Measurements from ENCODE around the gene ZNF865. TPM values are rescaled to one million over a fixed set of nuclear protein-coding genes. Genes with fewer than 3 reads are reported as not detected.
A peak's percentile ranks its signal among the peaks of the same experiment; 100 is the strongest.
"Not testable (repeated sequence)": the region's sequence is repeated elsewhere in the genome, so short reads cannot be mapped to it uniquely, and the experiment has no call there.

ZNF865 gene
- total RNA-seq, 4 donors from 2014 or later, result 8.1 to 17.8 (median 12.3) TPM

GRCh38 chr19:55581145-55581822 is 24.2 kb upstream of the ZNF865 start:
- peak overlapping the region; percentile 67 for H3K4me3 ChIP-seq (ENCODE audit: low read depth, poor library complexity, severe bottlenecking)
- intact Hi-C loops (cut with DNase I; ENCODE audit: low total_unique reads), result no loop called here
- 26 to 27% methylated on average over 12 of the region's 12 CpGs for WGBS, 2 donors
- DNase-seq (ENCODE audit: low spot score in 2 of 2), result no peak
- no peak for TF ChIP-seq POLR2A (IDR thresholded peaks at IDR 0.05)
- TF ChIP-seq, protein P1, sequence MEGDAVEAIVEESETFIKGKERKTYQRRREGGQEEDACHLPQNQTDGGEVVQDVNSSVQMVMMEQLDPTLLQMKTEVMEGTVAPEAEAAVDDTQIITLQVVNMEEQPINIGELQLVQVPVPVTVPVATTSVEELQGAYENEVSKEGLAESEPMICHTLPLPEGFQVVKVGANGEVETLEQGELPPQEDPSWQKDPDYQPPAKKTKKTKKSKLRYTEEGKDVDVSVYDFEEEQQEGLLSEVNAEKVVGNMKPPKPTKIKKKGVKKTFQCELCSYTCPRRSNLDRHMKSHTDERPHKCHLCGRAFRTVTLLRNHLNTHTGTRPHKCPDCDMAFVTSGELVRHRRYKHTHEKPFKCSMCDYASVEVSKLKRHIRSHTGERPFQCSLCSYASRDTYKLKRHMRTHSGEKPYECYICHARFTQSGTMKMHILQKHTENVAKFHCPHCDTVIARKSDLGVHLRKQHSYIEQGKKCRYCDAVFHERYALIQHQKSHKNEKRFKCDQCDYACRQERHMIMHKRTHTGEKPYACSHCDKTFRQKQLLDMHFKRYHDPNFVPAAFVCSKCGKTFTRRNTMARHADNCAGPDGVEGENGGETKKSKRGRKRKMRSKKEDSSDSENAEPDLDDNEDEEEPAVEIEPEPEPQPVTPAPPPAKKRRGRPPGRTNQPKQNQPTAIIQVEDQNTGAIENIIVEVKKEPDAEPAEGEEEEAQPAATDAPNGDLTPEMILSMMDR (IDR thresholded peaks at IDR 0.05), result no peak

DNA sequence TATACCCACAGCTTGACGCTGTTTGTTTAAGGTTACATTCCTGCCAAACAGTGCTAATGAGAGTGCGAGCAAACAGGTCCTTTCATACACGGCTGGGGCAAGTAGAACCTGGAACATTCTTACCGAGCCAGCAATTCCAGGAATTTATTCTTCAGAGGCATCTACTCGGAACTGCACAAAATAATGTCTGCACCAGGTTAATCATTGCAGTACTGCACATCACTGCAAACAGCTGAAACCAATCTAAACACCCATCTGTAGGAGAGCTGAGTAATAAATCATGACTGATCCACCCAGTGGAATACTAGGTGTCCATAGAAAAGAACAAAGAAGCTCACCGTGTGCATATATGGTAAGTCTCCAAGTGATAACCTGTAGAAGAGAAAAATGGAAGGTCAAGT is 23.6 kb upstream of the ZNF865 start:
- DNase-seq (ENCODE audit: low spot score in 2 of 2), result no peak
- H3K4me3 ChIP-seq (ENCODE audit: low read depth, poor library complexity, severe bottlenecking), result no peak overlapping the region
- WGBS, 2 donors, result 12% methylated on average over 6 of the region's 6 CpGs
- intact Hi-C loops (cut with DNase I; ENCODE audit: low total_unique reads), result no loop called here
- TF ChIP-seq, protein P1 (IDR thresholded peaks at IDR 0.05), result no peak
- no peak for TF ChIP-seq POLR2A (IDR thresholded peaks at IDR 0.05)

DNA sequence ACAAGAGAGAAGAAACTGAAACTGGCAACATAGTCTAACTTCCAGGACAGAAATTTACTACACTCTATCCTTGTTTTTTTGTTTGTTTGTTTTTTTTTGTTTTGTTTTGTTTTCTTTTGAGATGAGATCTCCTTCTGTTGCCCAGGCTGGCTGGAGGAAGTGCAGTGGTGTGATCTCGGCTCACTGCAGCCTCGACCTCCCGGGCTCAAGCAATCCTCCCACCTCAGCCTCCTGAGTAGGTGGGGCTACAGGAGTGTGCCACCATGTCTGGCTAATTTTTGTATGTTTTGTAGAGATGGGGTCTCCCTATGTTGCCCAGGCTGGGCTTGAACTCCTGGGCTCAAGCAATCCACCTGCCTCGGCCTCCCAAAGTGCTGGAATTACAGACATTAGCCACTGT is 23.2 kb upstream of the ZNF865 start:
- intact Hi-C loops (cut with DNase I; ENCODE audit: low total_unique reads); DNase-seq (ENCODE audit: low spot score in 2 of 2); H3K4me3 ChIP-seq (ENCODE audit: low read depth, poor library complexity, severe bottlenecking): not testable (repeated sequence)
- 69 to 76% methylated on average over 4 of the region's 4 CpGs for whole genome bisulfite sequencing, 2 donors

- intact Hi-C loops (cut with DNase I; ENCODE audit: low total_unique reads), result not testable (repeated sequence)
- WGBS, 2 donors, result 74 to 80% methylated on average over 8 of the region's 8 CpGs
Observed at GRCh38 chr19:55583897-55584296, 21.6 kb upstream of the ZNF865 start.

DNA sequence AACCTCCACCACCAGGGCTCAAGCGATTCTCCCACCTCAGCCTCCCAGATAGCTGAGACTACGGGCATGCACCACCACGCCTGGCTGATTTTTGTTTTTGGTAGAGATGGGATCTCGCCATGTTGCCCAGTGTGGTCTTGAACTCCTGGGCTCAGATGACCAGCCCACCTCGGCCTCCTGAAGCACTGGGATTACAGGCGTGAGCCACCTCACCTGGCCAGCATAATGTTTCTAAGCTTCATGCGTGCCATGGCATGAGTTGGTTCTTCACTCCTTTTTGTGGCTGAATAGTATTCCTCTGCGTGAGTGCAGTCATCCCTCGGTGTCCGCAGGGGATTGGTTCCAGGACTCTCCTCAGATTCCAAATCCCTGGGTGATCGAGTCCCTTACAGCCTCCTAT is 20.6 kb upstream of the ZNF865 start:
- no peak overlapping the region for H3K4me3 ChIP-seq (ENCODE audit: low read depth, poor library complexity, severe bottlenecking)
- no peak for DNase-seq (ENCODE audit: low spot score in 2 of 2)
- intact Hi-C loops (cut with DNase I; ENCODE audit: low total_unique reads), result no loop called here
- 76 to 91% methylated on average over 11 of the region's 11 CpGs for WGBS, 2 donors
- TF ChIP-seq, protein P1 (IDR thresholded peaks at IDR 0.05), result no peak
- no peak for TF ChIP-seq POLR2A (IDR thresholded peaks at IDR 0.05)

More at GRCh38 chr19:55583897-55584296, 21.6 kb upstream of the ZNF865 start:
- H3K4me3 ChIP-seq (ENCODE audit: low read depth, poor library complexity, severe bottlenecking); DNase-seq (ENCODE audit: low spot score in 2 of 2): not testable (repeated sequence)

DNA sequence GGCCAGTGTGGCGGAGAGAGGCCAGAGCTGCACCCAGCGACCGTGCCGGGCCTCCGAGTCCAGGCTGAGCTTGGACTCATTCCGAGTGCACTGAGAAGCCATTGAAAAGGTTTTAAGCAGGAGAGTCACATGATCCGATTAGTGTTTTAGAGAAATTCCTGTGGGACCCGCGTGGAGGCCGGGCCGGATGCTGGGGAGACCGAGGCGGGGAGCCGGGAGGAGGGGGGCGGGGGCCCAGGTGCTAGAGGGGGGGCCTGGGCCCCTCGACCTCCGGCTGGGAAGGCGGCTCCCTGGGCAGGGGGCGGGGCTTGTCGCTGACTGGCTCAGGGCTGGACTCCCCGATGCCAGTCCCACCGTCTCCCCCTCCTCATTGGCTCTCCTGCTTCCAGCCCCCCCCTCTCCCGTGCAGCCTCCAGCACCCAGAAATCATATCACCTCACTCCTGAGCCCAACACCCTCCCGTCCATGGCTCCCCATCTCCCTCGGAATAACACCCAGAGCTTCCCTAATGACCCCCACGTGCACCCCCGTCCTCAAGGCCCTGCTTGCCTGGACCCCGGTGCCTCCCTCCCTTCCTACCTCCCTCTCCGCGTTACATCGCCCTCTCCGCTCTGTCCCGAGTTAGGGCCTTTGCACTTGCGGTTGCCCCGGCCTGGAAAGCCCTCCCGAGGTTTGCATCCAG is 19.6 kb upstream of the ZNF865 start:
- intact Hi-C loops (cut with DNase I; ENCODE audit: low total_unique reads), result no loop called here
- DNase-seq (ENCODE audit: low spot score in 2 of 2), result peak in 1 of 2 donors; percentile 89
- no peak overlapping the region for H3K4me3 ChIP-seq (ENCODE audit: low read depth, poor library complexity, severe bottlenecking)
- TF ChIP-seq POLR2A (IDR thresholded peaks at IDR 0.05), result no peak
- TF ChIP-seq, protein P1 (IDR thresholded peaks at IDR 0.05), result no peak
- 3 to 5% methylated on average over 27 to 34 of the region's 36 CpGs for WGBS, 2 donors

Measured in lower leg skin (tissue), 4 donors.